ENCODE measurements around the gene FBXO28.
A peak's percentile ranks its signal among the peaks of the same experiment; 100 is the strongest.

DNA sequence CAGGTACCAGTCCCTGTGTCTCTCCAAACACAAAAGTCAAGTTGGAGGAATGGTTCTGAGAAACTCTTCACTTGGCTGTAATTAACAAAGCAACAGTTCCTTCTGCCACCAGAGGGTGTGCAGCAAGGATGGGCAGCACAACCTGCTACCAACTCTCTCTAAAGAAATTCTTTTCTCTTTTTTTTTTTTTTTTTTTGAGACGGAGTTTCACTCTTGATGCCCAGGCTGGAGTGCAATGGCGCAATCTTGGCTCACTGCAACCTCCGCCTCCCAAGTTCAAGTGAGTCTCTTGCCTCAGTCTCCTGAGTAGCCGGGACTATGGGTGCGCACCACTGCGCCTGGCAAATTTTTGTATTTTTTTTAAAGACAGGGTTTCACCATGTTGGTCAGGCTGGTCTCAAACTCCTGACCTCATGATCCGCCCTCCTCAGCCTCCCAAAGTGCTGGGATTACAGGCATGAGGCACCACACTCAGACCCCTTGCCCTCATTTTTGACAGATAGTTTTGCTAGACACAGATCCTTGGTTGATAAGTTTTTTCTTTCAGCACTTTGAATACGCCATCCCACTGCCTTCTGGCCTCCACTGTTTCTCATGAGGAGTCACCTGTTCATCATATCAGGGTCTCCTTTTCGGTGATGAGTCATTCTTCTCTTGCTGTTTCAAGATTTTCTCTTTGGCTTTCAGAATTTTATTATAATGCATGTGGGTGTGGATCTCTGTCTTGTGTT is 57.0 kb downstream of the FBXO28 start:
- no peak for TF ChIP-seq POLR2A (IDR thresholded peaks at IDR 0.05)
- TF ChIP-seq CTCF (IDR thresholded peaks at IDR 0.05): peak; percentile 25 to 74 (median 55)
